C4-2B (cell line): ENCODE data around the gene GRM7.

Experiments used
- H3K27ac ChIP-seq: fragments of 450-650 bp; 2 replicates; pipeline ENCODE4 v1.5.1; 2017
- ZFX ChIP-seq: fragments of 450-650 bp; IDR thresholded peaks from 2 replicates; pipeline ENCODE4 v1.6.1; 2017
- TF ChIP-seq, protein P1 (sequence below): fragments of 450-650 bp; conservative IDR thresholded peaks from 2 replicates; pipeline ENCODE4 v1.5.1; 2017; ENCODE audit warnings: mild to moderate bottlenecking

Gene GRM7

DNA sequence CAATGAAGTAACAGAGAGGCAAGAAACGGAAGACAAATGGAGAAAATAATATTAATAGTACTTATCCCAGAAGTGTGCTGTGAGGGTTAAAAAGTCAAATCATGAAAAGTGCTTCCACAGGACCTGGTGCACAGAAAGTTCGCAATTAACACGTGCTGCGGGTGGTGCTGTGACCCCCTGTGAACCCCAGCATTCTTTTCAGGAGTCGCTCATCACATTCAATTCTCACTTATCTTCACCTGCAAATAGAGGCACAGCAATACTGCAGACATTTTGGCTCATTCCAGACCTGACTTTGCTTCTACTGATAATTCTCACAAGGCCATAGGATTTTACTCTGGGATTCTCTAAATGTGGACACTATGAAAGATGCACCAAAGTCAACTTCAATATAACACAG is 584.4 kb downstream of the GRM7 start:
- TF ChIP-seq, protein P1, sequence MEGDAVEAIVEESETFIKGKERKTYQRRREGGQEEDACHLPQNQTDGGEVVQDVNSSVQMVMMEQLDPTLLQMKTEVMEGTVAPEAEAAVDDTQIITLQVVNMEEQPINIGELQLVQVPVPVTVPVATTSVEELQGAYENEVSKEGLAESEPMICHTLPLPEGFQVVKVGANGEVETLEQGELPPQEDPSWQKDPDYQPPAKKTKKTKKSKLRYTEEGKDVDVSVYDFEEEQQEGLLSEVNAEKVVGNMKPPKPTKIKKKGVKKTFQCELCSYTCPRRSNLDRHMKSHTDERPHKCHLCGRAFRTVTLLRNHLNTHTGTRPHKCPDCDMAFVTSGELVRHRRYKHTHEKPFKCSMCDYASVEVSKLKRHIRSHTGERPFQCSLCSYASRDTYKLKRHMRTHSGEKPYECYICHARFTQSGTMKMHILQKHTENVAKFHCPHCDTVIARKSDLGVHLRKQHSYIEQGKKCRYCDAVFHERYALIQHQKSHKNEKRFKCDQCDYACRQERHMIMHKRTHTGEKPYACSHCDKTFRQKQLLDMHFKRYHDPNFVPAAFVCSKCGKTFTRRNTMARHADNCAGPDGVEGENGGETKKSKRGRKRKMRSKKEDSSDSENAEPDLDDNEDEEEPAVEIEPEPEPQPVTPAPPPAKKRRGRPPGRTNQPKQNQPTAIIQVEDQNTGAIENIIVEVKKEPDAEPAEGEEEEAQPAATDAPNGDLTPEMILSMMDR, result no peak
- no peak for TF ChIP-seq ZFX
- H3K27ac ChIP-seq, result no peak overlapping the region

DNA sequence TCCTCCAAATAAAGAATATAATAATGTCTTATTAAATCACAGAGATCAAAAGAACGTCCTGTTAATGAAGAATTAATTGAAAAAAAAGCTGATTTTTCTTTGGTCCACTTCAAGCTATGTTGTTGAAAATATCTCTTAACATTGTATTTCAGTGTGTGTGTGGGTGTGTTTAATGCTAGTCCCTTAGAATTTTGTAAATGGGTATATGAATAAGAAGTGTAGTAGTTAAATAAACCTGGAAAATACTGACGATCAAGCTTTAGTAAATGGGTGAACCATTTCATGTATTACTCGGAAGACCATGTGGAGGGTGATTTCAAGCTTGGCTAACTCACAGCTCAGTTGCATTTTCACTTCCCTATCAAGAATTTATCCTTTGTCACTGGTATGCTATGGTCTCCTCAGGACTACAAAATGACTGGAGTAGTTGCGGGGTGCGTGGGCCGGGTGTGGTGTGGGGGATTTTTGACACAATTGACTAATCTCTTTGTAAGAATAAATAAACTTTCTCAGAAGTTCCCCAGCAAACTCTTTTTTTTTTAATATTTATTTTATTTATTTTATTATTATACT is 586.4 kb downstream of the GRM7 start:
- H3K27ac ChIP-seq, result no peak overlapping the region
- TF ChIP-seq, protein P1, result no peak
- no peak for TF ChIP-seq ZFX

DNA sequence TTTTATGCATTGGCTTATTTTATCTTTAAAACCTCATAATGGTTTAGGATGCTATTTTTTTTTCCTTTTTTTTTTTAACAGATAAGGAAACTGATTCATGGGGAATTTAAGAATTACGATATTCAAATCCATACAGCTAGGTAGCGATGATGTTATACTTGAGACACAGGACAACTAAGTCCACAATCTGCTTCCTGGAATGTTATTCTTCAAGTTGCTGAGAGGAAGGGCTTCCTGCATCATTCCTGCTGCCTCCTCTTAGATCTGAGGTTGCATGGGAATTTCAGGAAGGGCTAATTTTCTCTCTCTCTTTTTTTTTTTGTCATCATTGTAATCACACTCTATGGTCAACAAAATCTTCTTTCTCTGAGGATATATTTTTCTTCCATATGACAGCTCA is 595.5 kb downstream of the GRM7 start:
- H3K27ac ChIP-seq, result no peak overlapping the region
- no peak for TF ChIP-seq ZFX
- TF ChIP-seq, protein P1, result no peak

DNA sequence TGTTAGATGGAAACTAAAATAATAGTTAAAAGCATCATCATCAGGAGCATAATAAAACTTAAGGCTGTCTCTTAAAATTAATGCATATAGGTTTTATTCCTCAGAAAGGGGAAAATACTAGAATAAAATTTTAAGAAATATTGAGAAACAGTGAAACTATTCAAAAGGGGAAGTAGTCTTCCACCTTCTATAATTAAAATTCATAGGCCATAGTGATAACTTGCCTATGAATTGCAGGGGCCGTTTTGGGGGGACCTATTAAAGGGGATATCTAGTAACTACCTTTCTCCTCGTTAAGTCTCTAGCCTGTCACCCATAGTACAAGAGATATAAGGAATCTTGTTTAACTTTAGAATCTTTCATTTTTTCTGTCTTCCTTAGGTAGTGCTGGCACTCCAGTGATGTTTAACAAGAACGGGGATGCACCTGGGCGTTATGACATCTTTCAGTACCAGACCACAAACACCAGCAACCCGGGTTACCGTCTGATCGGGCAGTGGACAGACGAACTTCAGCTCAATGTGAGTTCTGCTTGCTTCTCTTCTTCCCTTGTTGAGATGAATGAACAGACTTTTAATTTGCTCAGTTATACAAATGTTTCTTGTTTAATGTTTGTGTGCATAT is 600.4 kb downstream of the GRM7 start:
- H3K27ac ChIP-seq, result no peak overlapping the region
- no peak for TF ChIP-seq ZFX
- TF ChIP-seq, protein P1, result no peak

DNA sequence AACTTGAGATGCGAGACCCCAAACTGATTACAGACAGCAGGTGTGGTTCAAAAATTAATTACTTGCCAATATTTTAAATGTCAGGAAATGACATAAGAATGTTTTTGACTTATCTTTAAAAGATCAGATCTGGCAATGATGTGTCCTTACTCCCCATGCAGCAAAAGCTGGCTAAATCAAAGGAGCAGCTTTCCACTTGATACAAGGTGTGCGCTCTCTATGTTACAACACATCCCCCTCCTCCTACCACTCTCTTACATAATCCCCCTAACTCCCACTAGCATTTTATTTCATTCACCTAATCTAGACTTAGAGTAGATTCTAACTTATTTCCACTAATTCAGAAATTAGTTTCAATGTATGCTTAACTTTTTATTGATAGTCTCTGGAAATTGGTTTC is 609.0 kb downstream of the GRM7 start:
- TF ChIP-seq, protein P1, result no peak
- TF ChIP-seq ZFX, result no peak
- no peak overlapping the region for H3K27ac ChIP-seq

DNA sequence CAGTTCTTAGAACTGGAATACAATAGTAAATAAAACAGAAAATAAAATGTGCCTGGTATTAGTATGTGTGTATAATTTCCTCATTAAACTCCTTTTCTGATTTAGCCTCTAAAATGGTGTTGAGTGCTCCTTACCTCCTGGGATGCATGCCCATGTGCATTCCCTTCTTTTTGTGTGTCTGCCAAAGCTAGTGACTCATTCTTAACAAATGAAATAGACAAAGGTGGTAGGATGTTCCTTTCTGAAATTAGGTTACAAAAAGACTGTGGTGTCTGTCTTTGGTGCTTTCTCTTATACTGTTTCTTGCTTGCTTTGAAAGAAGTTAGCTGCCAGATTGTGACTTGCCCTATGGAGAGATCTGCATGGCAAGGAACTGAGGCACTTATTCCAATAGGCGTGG is 623.7 kb downstream of the GRM7 start:
- TF ChIP-seq, protein P1, result no peak
- H3K27ac ChIP-seq, result no peak overlapping the region

DNA sequence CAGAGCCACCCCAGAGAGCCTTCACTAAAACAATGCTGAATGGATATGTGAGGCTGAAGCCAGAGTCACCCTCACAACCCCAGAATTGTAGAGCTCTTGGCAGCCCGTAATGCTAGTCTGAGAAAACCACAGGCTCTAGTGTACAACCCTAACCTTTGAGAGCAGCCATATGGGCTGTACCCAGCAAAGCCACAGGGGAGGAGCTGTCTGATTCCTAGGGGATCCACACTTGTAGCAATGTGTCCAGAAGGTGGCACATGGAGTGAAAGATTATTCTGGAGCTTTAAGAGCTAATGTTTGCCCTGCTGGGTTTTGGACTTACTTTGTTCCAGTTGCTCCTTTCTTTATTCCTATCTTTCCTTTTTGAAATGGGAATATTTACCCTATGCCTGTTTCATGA is 626.8 kb downstream of the GRM7 start:
- TF ChIP-seq ZFX, result no peak
- TF ChIP-seq, protein P1, result no peak
- no peak overlapping the region for H3K27ac ChIP-seq
